ENCODE results near the gene LDLRAD1. TPM values are rescaled to one million over a fixed set of nuclear protein-coding genes. Genes with fewer than 3 reads are reported as not detected.

Gene LDLRAD1
- total and polyA plus RNA-seq, 2 experiments from 2014 or later, result not detected

GRCh38 chr1:54010415-54011117, 7.4 kb downstream of the LDLRAD1 start:
- ATAC-seq, result no peak
- H3K9me3 Mint-ChIP-seq, result peaks cover 2% of the 10 kb centered on the region; the same call in 2 of the 3 replicates
- no peak for DNase-seq (ENCODE audit: low spot score)
- H3K27me3 Mint-ChIP-seq (ENCODE audit: insufficient read depth, low read depth, poor library complexity), result peaks cover 7% of the 10 kb centered on the region
- no peaks in the 10 kb centered on the region for H3K36me3 Mint-ChIP-seq (ENCODE audit: low read depth)
- H3K9me2 ChIP-seq (ENCODE audit: insufficient read depth), result no peaks in the 10 kb centered on the region; the same call in 1 of the 2 replicates
- no peaks in the 10 kb centered on the region for H3K79me2 ChIP-seq (replicated peaks; ENCODE audit: insufficient read depth)
- no peak overlapping the region for H2AFZ ChIP-seq
- no peak overlapping the region for H3K27ac ChIP-seq (ENCODE audit: low read depth)
- no peaks in the 10 kb centered on the region for H3K27me3 ChIP-seq (ENCODE audit: insufficient read depth)
- H3K27ac Mint-ChIP-seq, result no peak overlapping the region
- no peak overlapping the region for H3K4me3 ChIP-seq
- no peak for TF ChIP-seq CREB1 (CRISPR knock-in tag; IDR thresholded peaks at IDR 0.05; ENCODE audit: low read depth)
- TF ChIP-seq ZNF114 (CRISPR knock-in tag; IDR thresholded peaks at IDR 0.05), result no peak
- TF ChIP-seq ZNF331 (CRISPR knock-in tag; IDR thresholded peaks at IDR 0.05; ENCODE audit: low read depth), result no peak
- TF ChIP-seq JUNB (IDR thresholded peaks at IDR 0.05; ENCODE audit: unreplicated experiment), result no peak
- TF ChIP-seq STAT1 (IDR thresholded peaks at IDR 0.05; ENCODE audit: unreplicated experiment), result no peak
- no peak for TF ChIP-seq CTCF (conservative IDR thresholded peaks at IDR 0.05; ENCODE audit: low read depth in 2 of 2)
- no peak for TF ChIP-seq ETS1 (IDR thresholded peaks at IDR 0.05)
- no peak for TF ChIP-seq ZNF462 (CRISPR knock-in tag; IDR thresholded peaks at IDR 0.05)
- TF ChIP-seq POLR2AphosphoS5 (IDR thresholded peaks at IDR 0.05; ENCODE audit: low read depth), result no peak
- no peak for TF ChIP-seq REST (IDR thresholded peaks at IDR 0.05; ENCODE audit: unreplicated experiment)
- TF ChIP-seq EZH2 (IDR thresholded peaks at IDR 0.05; ENCODE audit: low read depth, unreplicated experiment), result no peak
- no peak for TF ChIP-seq EZH2phosphoT487 (IDR thresholded peaks at IDR 0.05; ENCODE audit: unreplicated experiment)
- no peak overlapping the region for H3K4me2 ChIP-seq
- H3K4me1 ChIP-seq (ENCODE audit: insufficient read depth), result no peaks in the 10 kb centered on the region
- H3K36me3 ChIP-seq (ENCODE audit: insufficient read depth), result no peaks in the 10 kb centered on the region
- no peaks in the 10 kb centered on the region for H4K20me1 ChIP-seq (replicated peaks; ENCODE audit: insufficient read depth)
- no peak overlapping the region for H3K4me3 Mint-ChIP-seq
- H3F3A ChIP-seq (replicated peaks; ENCODE audit: low read depth), result no peaks in the 10 kb centered on the region
- H3K4me1 Mint-ChIP-seq, result peaks cover 8% of the 10 kb centered on the region; the same call in 2 of the 3 replicates
